ENCODE data around the gene RXRA.

The RXRA gene

GRCh38 chr9:134404376-134405358, 78.4 kb downstream of the RXRA start:
- DNase-seq (ENCODE audit: low read depth, low spot score), result no peak
- TF ChIP-seq CTCF (IDR thresholded peaks at IDR 0.05; ENCODE audit: insufficient read depth, low read length, missing control alignments), result no peak

GRCh38 chr9:134405527-134405926, 79.3 kb downstream of the RXRA start:
- POLR2A ChIA-PET, result no interaction called here
- CTCF ChIA-PET, result interaction anchor here (0.7 to 3.2 kb wide), 2 partner anchors 235 to 237 kb away, joined by 3 to 15 read pairs; no protein-coding TSS in a partner anchor
- H3K4me3 ChIP-seq (ENCODE audit: low read depth, low read length), result no peak overlapping the region
- DNase-seq (ENCODE audit: low read depth, low spot score), result no peak
- no peak for TF ChIP-seq CTCF (IDR thresholded peaks at IDR 0.05; ENCODE audit: insufficient read depth, low read length, missing control alignments)

More at GRCh38 chr9:134404376-134405358, 78.4 kb downstream of the RXRA start:
- no peak overlapping the region for H3K4me3 ChIP-seq (ENCODE audit: low read depth, low read length)
- CTCF ChIA-PET, result interaction anchor here (0.7 to 3.2 kb wide), 4 partner anchors 13 to 241 kb away, joined by 3 to 15 read pairs (median 5); no protein-coding TSS in a partner anchor
- POLR2A ChIA-PET, result interaction anchor here (1.1 kb wide), 1 partner anchor 39 kb away, joined by 5 read pairs; no protein-coding TSS in a partner anchor

GRCh38 chr9:134406366-134407120, 80.3 kb downstream of the RXRA start:
- ChIA-PET CTCF (interaction anchor here (0.7 to 3.2 kb wide), 3 partner anchors 8 to 238 kb away, joined by 3 to 15 read pairs (median 4); no protein-coding TSS in a partner anchor), POLR2A (interaction anchor here (0.6 kb wide), 1 partner anchor 264 kb away, joined by 3 read pairs; no protein-coding TSS in a partner anchor)
- DNase-seq (ENCODE audit: low read depth, low spot score), result no peak
- H3K4me3 ChIP-seq (ENCODE audit: low read depth, low read length), result peak overlapping the region; percentile 38
- no peak for TF ChIP-seq CTCF (IDR thresholded peaks at IDR 0.05; ENCODE audit: insufficient read depth, low read length, missing control alignments)

- DNase-seq (ENCODE audit: low read depth, low spot score), result peak; percentile 47
- H3K4me3 ChIP-seq (ENCODE audit: low read depth, low read length), result peak overlapping the region; percentile 38
- CTCF ChIA-PET, result interaction anchor here (1.3 to 3.2 kb wide), 2 partner anchors 9 to 236 kb away, joined by 4 to 15 read pairs; no protein-coding TSS in a partner anchor
- POLR2A ChIA-PET, result no interaction called here
- TF ChIP-seq CTCF (IDR thresholded peaks at IDR 0.05; ENCODE audit: insufficient read depth, low read length, missing control alignments), result no peak
These were observed 81.0 kb downstream of the RXRA start for GRCh38 chr9:134407121-134407779.

GRCh38 chr9:134408389-134408788, 82.1 kb downstream of the RXRA start:
- no peak for DNase-seq (ENCODE audit: low read depth, low spot score)
- ChIA-PET CTCF (no interaction called here), POLR2A (no interaction called here)
- no peak overlapping the region for H3K4me3 ChIP-seq (ENCODE audit: low read depth, low read length)
- TF ChIP-seq CTCF (IDR thresholded peaks at IDR 0.05; ENCODE audit: insufficient read depth, low read length, missing control alignments), result no peak
